H1 (cell line): Measurements from ENCODE around the gene ACOD1. TPM values are rescaled to one million over a fixed set of nuclear protein-coding genes. Genes with fewer than 3 reads are reported as not detected.

Experiments
- ASH2L ChIP-seq: fragments of 200-600, 300-600 bp; sonication (generic); IDR thresholded peaks from one replicate; pipeline ENCODE4 v1.7.1; 2017; ENCODE audit warnings: low read length
- ATF3 ChIP-seq: IDR thresholded peaks from 2 replicates; pipeline ENCODE4 v1.6.1; 2011; ENCODE audit warnings: low read depth, mild to moderate bottlenecking, low read length; ENCODE audit not compliant: insufficient read depth
- BACH1 ChIP-seq: IDR thresholded peaks from 2 replicates; pipeline ENCODE4 v1.6.1; 2012; ENCODE audit warnings: low read length, improper control_type of control experiment
- BCL11A ChIP-seq, 2 experiments: IDR thresholded peaks; one replicate each; pipeline ENCODE4 v1.6.1; 2011; ENCODE audit warnings: low read depth in 2 of 2, low read length in 2 of 2, mild to moderate bottlenecking in 2 of 2
- CREB1 ChIP-seq: IDR thresholded peaks from 2 replicates; pipeline ENCODE4 v1.6.1; 2012; ENCODE audit warnings: inconsistent platforms
- CTCF ChIP-seq, 3 experiments: IDR thresholded peaks; 1 replicate in 2 of 3; 2 replicates in 1 of 3; pipeline versions ENCODE4 v1.5.1 to v1.6.1; 2011; ENCODE audit warnings: low read length in 3 of 3, mild to moderate bottlenecking in 3 of 3, inconsistent platforms in 2 of 3, low read depth in 1 of 3, moderate library complexity in 1 of 3; ENCODE audit not compliant: insufficient read depth in 1 of 3; ENCODE audit errors: control extremely low read depth in 1 of 3
- EGR1 ChIP-seq: IDR thresholded peaks from 2 replicates; pipeline ENCODE4 v1.6.1; 2011; ENCODE audit warnings: low read depth, low read length, borderline replicate concordance
- FOSL1 ChIP-seq: IDR thresholded peaks from 2 replicates; pipeline ENCODE4 v1.6.1; 2011; ENCODE audit warnings: mild to moderate bottlenecking, low read depth, low read length, moderate library complexity; ENCODE audit not compliant: insufficient read depth
- GABPA ChIP-seq: IDR thresholded peaks from 2 replicates; pipeline ENCODE4 v1.6.1; 2011; ENCODE audit warnings: mild to moderate bottlenecking, low read length, moderate library complexity, borderline replicate concordance; ENCODE audit not compliant: insufficient read depth
- HDAC2 ChIP-seq, 2 experiments: fragments of 300-600 bp in 1 of 2; sonication (generic) in 1 of 2; IDR thresholded peaks; 2 replicates each; pipeline ENCODE4 v1.6.1; 2011 to 2012; ENCODE audit warnings: low read depth in 2 of 2, low read length in 2 of 2, mild to moderate bottlenecking in 2 of 2, moderate library complexity in 2 of 2, borderline replicate concordance in 1 of 2, inconsistent platforms in 1 of 2
- MAX ChIP-seq: IDR thresholded peaks from 2 replicates; pipeline ENCODE4 v1.6.1; 2012; ENCODE audit warnings: inconsistent platforms
- RAD21 ChIP-seq, 2 experiments: IDR thresholded peaks in 1 of 2; conservative IDR thresholded peaks in 1 of 2; 2 replicates each; pipeline ENCODE4 v1.6.1; 2011; ENCODE audit warnings: low read depth in 2 of 2, low read length in 2 of 2, improper control_type of control experiment in 1 of 2, inconsistent platforms in 1 of 2, mild to moderate bottlenecking in 1 of 2, moderate library complexity in 1 of 2
- SIN3A ChIP-seq, 2 experiments: IDR thresholded peaks in 1 of 2; conservative IDR thresholded peaks in 1 of 2; 2 replicates each; pipeline ENCODE4 v1.6.1; 2011 to 2012; ENCODE audit warnings: low read length in 2 of 2, improper control_type of control experiment in 1 of 2, low read depth in 1 of 2, mild to moderate bottlenecking in 1 of 2
- SP1 ChIP-seq: IDR thresholded peaks from 2 replicates; pipeline ENCODE4 v1.6.1; 2011; ENCODE audit warnings: low read depth, low read length
- SP2 ChIP-seq: IDR thresholded peaks from 2 replicates; pipeline ENCODE4 v1.6.1; 2012; ENCODE audit warnings: mild to moderate bottlenecking, low read length, inconsistent platforms
- TEAD4 ChIP-seq: IDR thresholded peaks from 2 replicates; pipeline ENCODE4 v1.6.1; 2012; ENCODE audit warnings: low read depth, low read length, inconsistent platforms, mixed read lengths
- USF2 ChIP-seq: IDR thresholded peaks from 2 replicates; pipeline ENCODE4 v1.6.1; 2011; ENCODE audit warnings: low read length, improper control_type of control experiment
- YY1 ChIP-seq: IDR thresholded peaks from 2 replicates; pipeline ENCODE4 v1.6.1; 2011; ENCODE audit warnings: low read depth, mild to moderate bottlenecking, low read length
- polyA plus RNA-seq, 7 experiments: library from polyadenylated mRNA; depleted of rRNA in 3 of 7; stranded (reverse) in 5 of 7; unstranded in 2 of 7; fragments of >200 nt in 5 of 7; fragments of 200-250 nt in 2 of 7; gene quantifications; 1 replicate in 5 of 7; 2 replicates in 1 of 7; 4 replicates in 1 of 7; pipeline versions ENCODE4 v1.2.1 to v1.2.3, GENCODE V29; 2011 to 2013; ENCODE audit warnings: missing spikeins in 2 of 7, mixed read lengths in 2 of 7
- total RNA-seq: library from RNA; stranded (reverse); fragmentation: NEBNext Ultra II Directional; extraction: Animal tissue kit (Norgen Biotek cat#: 25700); gene quantifications from 2 replicates; pipeline ENCODE4 v1.2.1, GENCODE V29; 2021

Gene ACOD1
- total and polyA plus RNA-seq, 2 of the 8 experiments (the other 6 are each of a cell fraction or from before 2014, with no cell fraction given), result not detected

GRCh38 chr13:76991796-76992547 is 43.7 kb downstream of the ACOD1 start, which contains the start of gene CLN5 (continued):
- TF ChIP-seq YY1 (peak; percentile 57; the same call in 1 of the 2 replicates), BCL11A (IDR thresholded peaks at IDR 0.05; ENCODE audit: low read depth in 2 of 2, low read length in 2 of 2) (no peak), CREB1 (peak; percentile 98), SP1 (0 out of 2 replicates have a peak, but pooled peaks have one; percentile 31), EGR1 (no peak), SP2 (no peak), FOSL1 (peak; percentile 27; the same call in 1 of the 2 replicates), CTCF (IDR thresholded peaks at IDR 0.05; ENCODE audit: control extremely low read depth in 1 of 3, insufficient read depth in 1 of 3, low read depth in 1 of 3, low read length in 3 of 3) (peak in 1 of 3 experiments; percentile 15; a peak in 1 of 4 replicates), MAX (peak; percentile 81), ASH2L (peak; percentile 97), HDAC2 (IDR thresholded peaks at IDR 0.05; ENCODE audit: borderline replicate concordance in 1 of 2, low read depth in 2 of 2, low read length in 2 of 2) (peak; percentile 17 to 48; a peak in 2 of 4 replicates), USF2 (no peak; the same call in 1 of the 2 replicates), GABPA (0 out of 2 replicates have a peak, but pooled peaks have one; percentile 41), SIN3A (conservative IDR thresholded peaks at IDR 0.05 in 1 of 2, IDR thresholded peaks at IDR 0.05 in 1 of 2; ENCODE audit: low read depth in 1 of 2, low read length in 2 of 2) (peak; percentile 46 to 82; a peak in 2 of 4 replicates), TEAD4 (no peak), BACH1 (peak; percentile 47; the same call in 1 of the 2 replicates), ATF3 (0 out of 2 replicates have a peak, but pooled peaks have one; percentile 51), RAD21 (IDR thresholded peaks at IDR 0.05 in 1 of 2, conservative IDR thresholded peaks at IDR 0.05 in 1 of 2; ENCODE audit: low read depth in 2 of 2, low read length in 2 of 2) (peak in 1 of 2 experiments; percentile 8; a peak in 1 of 4 replicates)
